Daoy (cell line): Measurements from ENCODE around the gene ZNF23. TPM values are rescaled to one million over a fixed set of nuclear protein-coding genes. Genes with fewer than 3 reads are reported as not detected.
A peak's percentile ranks its signal among the peaks of the same experiment; 100 is the strongest.

ENCODE experiments used
- DNase-seq: peaks from one replicate; pipeline ENCODE4 v3.0.0-alpha.2; 2015; ENCODE audit warnings: low read depth
- total RNA-seq: library from RNA; depleted of rRNA; stranded (reverse); fragments of >200 nt; shearing (Covaris generic); gene quantifications from 2 replicates; pipeline ENCODE4 v1.2.3, GENCODE V29; 2014

The ZNF23 gene
- total RNA-seq, 1 experiment from 2014 or later = 9.6 TPM

DNA sequence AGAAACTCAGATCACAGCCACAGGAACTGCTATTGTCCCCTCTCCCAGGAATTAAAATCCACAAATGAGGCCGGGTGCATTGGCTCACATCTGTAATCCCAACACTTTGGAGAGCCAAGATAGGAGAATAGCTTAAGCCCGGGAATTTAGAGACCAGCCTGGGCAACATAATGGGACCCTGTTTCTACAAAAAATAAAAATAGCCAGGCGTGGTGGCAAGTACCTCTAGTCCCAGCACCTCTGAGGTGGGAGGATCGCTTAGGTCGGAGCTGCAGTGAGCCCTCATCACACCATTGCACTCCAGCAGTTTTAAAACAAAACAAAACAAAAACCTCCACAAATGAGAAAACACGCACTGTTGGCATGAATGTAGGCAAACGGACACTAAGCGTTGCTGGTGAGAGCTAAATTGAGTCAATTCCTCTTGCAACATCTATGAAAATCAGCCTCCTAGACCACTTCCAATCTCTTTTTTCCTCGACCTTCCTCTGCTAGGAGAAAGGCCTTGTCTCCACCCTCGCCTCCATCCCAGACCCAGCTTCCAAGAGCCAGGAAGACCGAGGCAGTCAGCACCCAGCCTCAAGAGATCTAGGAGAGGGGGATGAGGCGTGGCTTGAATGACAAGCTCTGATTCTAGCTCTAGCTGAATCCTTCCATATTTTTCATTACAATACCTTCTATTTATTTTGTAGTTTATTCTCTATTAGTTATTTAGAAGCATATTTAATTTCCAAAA lies 35.0 kb downstream of the ZNF23 start:
- no peak for DNase-seq

DNA sequence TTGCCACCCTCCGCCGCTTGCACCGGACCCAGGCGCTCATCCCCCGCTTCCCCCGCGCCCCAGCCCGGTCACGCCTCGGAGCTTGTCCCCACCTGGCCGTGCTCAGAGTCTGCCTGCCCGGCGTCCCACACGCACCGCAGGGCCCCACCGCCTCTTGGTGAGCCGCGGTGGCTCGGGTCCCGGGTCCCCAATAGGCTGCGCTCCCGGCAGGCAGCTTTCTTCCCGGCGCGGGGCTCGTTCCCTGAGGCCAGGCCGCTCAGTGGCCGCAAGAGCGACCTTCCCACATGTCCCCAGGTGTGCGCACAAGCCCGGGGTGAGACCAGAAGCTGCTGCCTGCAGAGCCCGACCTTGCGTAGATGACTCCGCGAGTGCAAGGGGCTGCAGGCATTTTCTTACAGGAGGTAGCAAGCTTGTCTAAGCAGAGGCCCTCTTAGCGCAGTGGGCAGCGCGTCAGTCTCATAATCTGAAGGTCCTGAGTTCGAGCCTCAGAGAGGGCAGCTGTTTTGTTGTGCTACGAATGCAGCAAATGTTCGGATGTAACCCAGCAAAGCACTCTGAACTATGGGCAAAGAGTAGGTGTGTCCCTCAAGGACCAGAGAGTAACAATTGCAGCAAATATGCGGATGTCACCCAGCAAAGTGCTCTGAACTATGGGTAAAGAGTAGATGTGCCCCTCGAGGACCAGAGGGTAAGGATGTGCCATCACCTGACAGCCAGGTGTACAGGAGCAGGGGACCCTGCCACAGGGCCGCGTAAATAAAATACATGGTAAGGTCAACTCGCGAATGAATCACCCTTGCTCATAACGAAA lies 35.8 kb downstream of the ZNF23 start:
- DNase-seq = peak; percentile 92

DNA sequence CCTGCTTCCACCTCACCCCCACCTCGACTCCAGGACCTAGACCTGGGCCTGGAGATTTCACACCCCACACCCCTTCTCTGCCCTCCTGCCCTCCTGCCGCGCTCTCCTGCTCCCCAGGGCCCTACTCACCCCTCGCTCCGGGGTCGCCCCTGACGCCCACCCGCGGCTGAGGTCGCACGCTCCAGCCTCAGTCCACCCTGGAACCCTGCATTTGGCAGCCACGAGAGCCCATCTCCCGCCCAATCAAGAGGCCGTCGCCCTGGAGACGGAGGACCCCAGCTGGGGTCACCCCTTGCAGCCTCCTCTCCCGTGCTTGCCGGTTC lies 36.3 kb downstream of the ZNF23 start:
- DNase-seq = no peak

DNA sequence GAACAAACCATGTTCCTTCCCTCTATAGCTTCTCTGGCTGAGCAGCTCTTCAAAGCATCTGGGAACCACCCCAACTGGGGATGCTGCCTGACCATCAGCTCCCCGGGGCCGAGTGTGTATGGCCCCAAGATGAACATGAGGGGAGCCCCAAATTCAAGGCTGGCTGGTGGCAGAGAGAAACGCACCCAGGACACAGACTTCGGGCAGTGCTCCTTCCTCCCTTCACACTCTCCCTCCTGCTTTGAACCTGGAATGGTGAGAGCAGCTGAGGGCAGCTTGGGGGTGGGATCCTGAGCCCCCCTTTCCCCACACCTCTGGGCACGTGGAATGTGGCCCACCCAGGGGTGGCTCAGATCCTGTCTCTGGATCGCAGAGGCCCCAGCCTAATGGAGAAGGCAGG lies 37.4 kb downstream of the ZNF23 start:
- DNase-seq = no peak

DNA sequence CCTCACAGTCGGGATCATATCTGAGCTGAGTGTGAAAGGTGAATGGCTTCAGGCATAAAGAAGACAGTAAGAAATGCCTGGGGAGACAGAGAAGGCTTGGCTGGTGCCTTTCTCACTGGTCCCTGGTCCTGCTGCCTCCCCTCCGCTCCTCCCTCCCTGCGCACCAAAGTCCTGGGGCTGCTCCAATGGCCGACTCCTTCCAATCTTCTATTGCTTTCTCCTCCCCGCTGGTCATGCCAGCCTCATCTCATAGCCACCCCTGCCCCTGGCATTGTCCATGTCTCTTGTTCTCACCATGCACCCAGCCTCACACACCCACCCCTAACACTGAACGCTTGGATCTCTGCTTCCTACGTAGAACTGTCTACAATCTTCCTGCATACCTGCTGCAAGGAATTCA lies 38.2 kb downstream of the ZNF23 start:
- no peak for DNase-seq

DNA sequence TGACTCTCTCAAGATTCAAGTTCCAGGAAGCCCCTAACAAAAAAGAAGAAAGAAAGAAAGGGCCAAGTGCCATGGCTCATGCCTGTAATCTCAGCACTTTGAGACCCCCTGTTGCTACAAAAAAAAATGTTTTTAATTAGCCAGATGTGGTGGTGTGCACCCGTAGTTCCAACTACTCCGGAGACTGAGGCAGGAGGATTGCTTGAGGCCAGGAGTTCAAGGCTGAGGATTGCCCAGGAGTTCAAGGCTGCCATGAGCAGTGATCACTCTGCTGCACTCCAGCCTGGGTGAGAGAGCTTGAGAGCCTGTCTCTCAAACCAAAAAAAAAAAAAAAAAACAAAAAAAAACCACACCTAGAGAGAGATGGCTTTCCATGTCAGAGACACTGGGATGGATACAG lies 39.0 kb downstream of the ZNF23 start:
- no peak for DNase-seq

DNA sequence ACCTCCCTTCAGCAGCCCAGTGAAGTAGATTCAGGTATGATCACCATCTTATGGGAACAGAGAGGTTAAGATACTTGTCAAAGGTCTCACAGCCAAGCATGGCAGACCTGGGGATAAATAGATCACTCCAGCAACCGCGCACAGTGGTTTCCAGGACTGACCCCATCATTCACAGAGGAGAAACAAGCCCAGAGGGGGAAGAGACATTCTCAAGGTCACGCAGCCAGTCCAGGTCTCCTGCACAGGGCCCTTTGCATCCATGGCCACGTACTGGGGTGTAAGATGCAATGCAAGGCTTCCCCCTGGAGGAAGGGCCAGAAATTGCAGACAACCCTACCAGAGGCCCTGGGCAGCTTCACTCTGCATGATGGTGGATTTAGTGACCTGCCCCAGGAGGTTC lies 40.1 kb downstream of the ZNF23 start:
- peak; percentile 14 for DNase-seq

DNA sequence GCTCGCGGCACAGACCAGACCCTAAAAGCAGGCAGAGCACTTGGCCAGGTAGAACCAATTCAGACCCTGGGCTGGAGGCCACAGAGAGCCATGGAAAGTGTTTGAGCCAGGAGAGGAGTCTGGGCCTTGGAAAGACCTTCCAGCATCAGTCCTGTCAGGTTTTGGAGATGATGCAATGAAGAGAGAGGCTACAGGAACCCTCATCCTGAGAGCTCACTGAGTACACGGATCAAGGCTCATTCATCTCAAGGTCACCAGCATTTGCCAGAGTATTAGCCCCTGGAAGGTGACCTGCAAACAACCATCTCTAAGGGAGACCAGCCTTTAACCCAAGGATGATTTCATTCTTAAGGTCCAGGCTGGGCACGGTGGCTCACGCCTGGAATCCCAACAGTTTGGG lies 48.0 kb downstream of the ZNF23 start:
- DNase-seq = no peak

DNA sequence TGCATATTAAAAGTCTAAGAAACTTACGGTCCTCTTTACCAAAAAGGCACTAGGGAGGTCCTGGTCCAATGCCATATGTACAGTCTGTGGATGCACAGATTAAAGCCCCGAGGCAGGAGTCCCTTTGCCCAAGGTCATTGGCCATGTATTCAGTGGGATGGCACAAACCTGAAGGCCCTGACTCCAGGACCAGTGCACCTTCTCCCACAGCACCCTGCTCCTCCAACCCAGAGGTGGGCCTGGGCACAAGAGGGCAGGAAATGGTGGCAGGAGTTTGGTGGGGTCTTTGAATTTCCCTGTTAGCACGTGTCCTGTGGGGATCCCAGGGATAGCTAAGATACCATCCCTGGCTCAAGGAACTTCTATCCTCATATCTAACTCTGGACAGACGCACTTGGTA lies 48.7 kb downstream of the ZNF23 start:
- DNase-seq = no peak

DNA sequence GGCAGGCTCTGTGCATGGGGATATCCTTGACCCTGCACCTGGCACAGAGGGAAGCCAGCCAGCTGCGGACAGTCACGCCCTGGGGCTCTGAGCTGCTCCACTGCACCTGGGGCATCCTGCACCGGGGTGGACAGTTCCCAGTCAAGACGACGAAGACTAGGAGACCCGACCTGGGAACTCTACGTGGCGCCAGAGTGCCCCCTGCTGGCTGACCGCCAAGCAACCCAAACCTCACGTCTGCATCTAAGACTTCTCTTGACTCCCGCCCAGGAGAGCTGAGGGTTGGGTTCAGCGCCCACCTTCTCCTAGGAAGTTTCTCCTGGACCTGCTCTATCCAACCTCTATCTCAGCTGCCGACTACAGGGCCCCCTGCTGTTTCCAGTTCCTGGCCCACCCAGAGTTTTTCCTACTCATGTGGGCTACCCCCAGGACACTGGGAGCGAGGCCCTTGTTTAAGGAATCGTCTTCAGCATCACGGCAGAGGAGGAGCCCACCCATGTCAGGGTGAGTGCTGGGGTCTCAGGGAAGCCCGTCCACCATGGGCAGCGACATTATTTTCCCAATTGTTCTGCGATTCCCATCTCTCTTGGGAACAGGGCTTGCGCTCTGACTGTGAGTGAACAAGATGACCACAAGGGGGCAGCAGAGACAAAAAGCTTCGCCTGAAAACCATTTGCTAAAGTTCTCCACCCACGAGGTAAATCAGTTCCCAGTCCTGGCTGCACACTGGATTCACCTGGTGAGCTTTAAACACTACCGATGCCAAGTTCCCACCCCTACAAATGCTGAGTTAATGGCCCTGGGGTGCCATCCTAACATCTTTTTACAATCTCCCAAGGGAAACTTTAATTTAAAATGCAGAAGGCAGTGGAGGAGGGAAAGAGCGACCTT lies 49.5 kb downstream of the ZNF23 start:
- peak; percentile 70 for DNase-seq

DNA sequence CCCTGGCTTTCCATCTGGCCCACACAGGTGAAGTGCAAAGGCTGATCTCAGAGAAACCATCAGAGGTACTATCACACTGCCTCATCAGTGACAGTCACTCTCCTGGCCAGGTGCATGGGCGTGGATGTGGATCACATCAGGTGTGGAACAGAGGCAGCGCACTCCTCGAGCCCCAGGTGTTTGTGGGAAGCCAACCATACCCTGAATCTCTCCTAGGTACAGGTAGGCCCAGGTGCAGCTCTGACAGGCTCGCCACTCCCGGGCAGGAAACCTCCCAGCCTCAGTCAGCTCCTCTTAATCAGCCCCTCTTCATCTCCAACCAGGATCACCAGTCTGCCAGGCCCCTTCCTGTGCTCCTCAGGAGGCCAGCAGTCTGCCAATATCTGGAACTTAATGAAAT lies 51.9 kb downstream of the ZNF23 start:
- no peak for DNase-seq

DNA sequence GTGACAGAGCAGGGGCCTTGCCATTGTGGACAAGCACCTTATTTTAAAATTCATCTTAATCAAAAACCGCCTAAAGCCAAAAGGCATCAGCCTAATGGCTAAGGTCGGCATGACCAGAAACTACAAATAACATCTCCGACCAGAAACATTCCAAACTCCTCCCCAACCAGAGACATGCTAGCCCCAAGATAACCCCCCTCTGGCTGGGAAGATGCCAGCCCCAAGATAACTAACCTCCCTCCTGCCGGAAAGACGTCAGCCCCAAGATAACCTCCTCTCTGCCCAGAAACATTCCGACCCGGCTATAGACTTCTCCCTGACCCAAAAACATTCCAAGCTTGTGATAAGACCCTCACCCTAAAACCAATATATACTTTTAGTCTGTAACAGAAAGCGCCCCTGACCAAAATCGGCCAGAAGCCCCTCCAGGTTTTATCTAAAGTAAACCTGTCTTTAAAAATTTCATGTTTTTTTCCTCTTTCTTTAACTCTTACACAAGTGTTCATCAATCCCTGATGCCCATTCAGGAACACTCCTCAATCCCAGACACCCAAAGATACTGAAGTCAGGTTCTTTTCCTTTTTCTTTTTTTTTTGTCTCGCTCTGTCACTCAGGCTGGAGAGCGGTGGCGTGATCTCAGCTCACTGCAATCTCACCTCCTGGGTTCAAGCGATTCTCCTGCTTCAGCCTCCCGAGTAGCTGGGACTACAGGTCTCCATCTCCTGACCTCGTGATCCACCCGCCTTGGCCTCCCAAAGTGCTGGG lies 52.9 kb downstream of the ZNF23 start:
- peak; percentile 7 for DNase-seq

DNA sequence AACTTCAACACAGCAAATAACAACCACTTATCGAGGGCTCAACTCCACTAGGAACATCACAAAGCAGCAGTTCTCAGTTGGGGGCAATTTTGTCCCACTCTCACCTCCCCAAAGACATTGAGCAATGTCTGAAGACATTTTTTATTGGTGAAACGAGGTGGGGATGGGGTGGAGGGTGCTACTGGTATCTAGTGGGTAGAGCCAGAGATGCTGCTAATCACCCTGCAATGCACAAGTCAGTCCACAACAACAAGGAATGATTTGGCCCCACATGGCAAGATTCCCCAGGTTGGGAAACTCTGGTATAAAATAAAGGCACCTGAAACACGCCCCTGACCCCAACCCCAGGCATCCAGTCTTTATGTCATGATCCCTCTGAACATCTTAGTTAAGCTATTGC lies 53.5 kb downstream of the ZNF23 start:
- no peak for DNase-seq

DNA sequence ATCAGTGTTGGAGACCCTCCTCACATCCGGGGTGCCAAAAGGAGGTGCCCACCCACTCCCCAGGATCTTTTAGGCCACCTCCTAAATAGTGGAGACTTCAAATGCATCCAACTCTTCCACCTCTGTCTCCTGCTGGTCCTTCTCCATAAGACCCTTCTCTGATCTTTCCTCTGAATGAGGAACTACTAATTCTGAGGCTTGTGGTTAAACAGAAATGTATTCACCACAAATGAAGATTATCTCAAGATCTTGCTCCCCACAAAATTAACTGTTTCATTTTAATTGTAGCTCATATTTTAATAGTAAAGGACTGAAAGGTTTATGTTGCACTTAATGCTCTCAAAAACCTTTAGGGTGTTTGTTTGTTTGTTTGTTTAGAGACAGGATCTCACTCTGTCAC lies 54.3 kb downstream of the ZNF23 start:
- DNase-seq = no peak

DNA sequence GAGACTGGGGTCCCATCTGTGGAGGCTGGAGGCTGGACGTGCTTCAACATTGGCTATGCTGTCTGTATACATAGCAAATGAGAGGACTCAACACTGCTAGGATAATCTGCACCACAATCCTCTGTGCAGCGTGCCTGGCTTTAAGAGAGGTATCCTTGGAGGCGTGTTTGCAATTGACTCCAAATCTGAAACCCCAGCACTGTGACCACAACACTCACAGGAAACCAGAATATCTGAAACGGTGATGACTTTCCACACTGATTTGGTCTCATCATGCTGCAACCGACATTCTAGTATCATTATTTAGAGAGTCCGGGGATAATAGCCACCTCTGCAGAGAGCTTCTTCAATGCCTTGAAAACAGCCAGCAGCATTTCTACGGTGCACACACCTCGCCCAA lies 55.3 kb downstream of the ZNF23 start:
- no peak for DNase-seq

DNA sequence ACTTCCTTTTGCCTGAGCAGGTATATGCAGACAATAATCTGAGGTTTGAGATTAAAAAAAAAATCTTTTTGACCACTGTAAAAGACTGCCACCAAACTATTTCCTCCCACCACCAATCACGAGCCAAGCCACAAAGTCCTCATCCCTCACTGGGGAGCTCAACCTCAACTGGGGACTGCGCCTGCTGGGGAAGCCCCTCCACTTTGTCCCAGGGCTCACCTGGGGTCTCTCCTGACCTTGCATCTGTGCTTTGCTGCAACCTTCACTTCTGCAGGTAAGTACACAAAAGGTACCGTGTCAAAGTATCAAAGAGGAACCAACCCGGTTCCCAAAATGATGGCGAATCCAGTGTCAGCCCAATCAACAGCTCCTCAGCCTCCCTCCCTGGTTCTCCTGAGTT lies 55.7 kb downstream of the ZNF23 start:
- DNase-seq = no peak

DNA sequence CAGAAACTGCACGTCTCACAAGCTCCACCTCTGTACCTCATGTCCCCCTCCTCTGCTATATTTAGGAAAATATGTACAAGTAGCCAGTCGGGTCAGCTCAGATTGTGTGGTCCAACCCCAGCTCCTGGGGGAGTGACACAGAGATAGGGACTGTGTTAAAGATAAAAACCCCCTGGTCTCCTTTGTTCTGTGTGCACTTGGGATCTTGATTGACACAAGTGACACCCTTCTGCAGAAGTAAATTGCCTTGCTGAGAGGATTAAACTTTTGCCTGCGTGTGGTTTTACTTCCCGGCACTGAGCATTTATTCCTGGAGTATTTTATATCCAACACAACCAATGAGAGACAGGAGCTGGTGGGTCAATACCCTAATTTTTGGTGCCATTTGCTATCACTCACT lies 57.7 kb downstream of the ZNF23 start:
- no peak for DNase-seq

DNA sequence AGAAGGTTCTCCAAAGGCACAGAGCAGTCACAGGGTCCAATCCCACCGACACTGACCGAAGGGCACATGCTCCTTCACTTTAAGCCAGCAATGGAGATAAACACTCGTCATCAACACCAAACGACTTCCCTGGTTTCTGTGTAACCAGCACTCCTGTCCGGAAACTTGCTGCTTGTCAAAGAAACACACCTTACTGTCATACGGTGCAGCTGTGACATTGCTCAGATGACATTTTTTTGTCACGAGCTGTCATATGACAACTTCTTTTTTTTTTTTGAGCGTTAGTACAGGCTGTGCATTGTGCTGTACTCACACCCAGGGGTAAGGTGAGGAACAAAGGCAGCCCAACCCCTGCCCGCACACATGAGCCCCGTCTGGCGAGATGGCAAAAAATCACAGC lies 59.4 kb downstream of the ZNF23 start:
- no peak for DNase-seq

DNA sequence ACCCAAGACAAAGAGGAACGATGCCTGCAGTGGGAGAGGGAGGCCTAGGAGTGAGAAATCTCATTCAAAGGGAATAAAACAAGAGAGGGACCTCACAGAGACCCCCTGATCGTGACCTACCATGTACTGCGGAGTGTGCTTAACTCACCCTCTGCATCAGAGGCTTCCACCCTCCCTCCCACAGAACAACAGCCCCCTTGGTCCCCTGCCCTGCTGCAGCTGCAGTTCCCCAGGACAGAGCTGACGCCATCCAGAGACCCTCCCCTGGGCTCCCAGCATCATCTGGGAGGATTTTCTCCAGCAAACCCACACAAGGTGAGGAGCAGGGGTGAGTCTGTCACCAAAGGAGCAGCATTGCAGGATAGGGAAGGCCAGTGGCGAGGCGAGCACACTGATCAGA lies 60.0 kb downstream of the ZNF23 start:
- DNase-seq = no peak

DNA sequence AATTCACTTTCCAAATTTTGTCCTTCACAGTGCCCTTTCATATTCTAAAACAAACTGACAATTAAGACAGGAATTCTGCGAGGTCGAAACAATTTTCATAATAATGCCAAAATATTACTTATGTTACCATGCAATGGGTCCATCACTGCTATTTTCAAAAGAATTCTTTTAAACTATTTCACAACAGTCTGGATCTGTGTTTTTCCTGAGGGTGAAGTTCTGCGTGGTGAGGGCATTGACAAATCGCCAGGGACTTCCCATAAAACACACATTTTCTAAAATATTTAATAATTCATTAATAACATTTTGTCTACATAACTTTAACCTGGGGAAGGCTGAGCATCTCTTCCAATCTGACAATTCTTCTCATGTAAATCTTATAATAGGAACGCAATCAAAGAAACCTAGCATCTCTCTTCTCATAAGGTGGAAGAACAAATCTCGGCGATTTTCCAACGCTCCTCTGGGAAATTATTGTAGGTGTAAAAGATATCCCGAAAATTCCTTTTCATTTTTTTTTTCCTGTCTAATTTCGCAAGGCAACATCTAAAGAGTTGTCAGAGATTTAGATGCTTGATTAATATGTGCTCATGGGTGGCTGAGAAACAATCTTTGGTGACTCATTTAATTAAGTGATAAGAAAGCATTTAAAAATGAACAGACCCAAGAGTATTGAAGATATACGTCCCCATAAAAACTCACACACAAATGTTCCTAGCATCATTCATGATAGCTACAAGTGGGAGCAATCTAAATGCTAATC lies 62.1 kb downstream of the ZNF23 start:
- DNase-seq = no peak
